HepG2 (cell line): Measurements from ENCODE around the gene LENEP. TPM values are rescaled to one million over a fixed set of nuclear protein-coding genes. Genes with fewer than 3 reads are reported as not detected.

ENCODE experiments used
- ATF7-NPFF ChIP-seq: sonication (generic); formaldehyde crosslinking; IDR thresholded peaks from 2 replicates; pipeline ENCODE4 v1.8.1; 2023; ENCODE audit warnings: mild to moderate bottlenecking, low read depth, missing genetic modification reagents, moderate library complexity
- HMG20A ChIP-seq: IDR thresholded peaks from 2 replicates; pipeline ENCODE4 v1.6.1; 2016; ENCODE audit warnings: borderline replicate concordance
- IRX3 ChIP-seq: sonication (generic); formaldehyde crosslinking; IDR thresholded peaks from 2 replicates; pipeline ENCODE4 v1.8.1; 2023; ENCODE audit warnings: mild to moderate bottlenecking, low read depth, missing genetic modification reagents, borderline replicate concordance
- KIAA2018 ChIP-seq: sonication (generic); formaldehyde crosslinking; IDR thresholded peaks from 2 replicates; pipeline ENCODE4 v1.5.0; 2020; ENCODE audit warnings: mild to moderate bottlenecking, missing genetic modification reagents, borderline replicate concordance
- MAFK ChIP-seq, 2 experiments: IDR thresholded peaks in 1 of 2; conservative IDR thresholded peaks in 1 of 2; 2 replicates each; pipeline ENCODE4 v1.6.1; 2011; ENCODE audit warnings: improper control_type of control experiment in 2 of 2, low read length in 2 of 2
- MLXIP ChIP-seq: sonication (generic); formaldehyde crosslinking; IDR thresholded peaks from 2 replicates; pipeline ENCODE4 v1.9.0; 2021; ENCODE audit warnings: missing genetic modification reagents, borderline replicate concordance
- MXI1 ChIP-seq: IDR thresholded peaks from 3 replicates; pipeline ENCODE4 v1.6.1; 2012; ENCODE audit warnings: low read depth, low read length, inconsistent platforms, borderline replicate concordance
- NBN ChIP-seq: fragments of 450-650 bp; conservative IDR thresholded peaks from 2 replicates; pipeline ENCODE4 v1.6.1; 2017
- PCBP1 ChIP-seq: fragments of 200-400 bp; formaldehyde crosslinking; IDR thresholded peaks from 2 replicates; pipeline ENCODE4 v1.6.1; 2017; ENCODE audit warnings: mild to moderate bottlenecking, low read depth, low read length, borderline replicate concordance
- SNAPC2 ChIP-seq: sonication (generic); formaldehyde crosslinking; IDR thresholded peaks from 2 replicates; pipeline ENCODE4 v1.8.1; 2022; ENCODE audit warnings: mild to moderate bottlenecking, missing genetic modification reagents
- SOX13 ChIP-seq, 3 experiments: fragments of 450-650 bp in 1 of 3; sonication (generic) in 1 of 3; formaldehyde crosslinking in 1 of 3; IDR thresholded peaks in 2 of 3; conservative IDR thresholded peaks in 1 of 3; 2 replicates each; pipeline versions ENCODE4 v1.5.0 to v1.6.1; 2016 to 2020; ENCODE audit warnings: antibody characterized with exemption in 1 of 3, mild to moderate bottlenecking in 1 of 3, missing compliant biosample characterization in 1 of 3, missing genetic modification reagents in 1 of 3, moderate library complexity in 1 of 3
- ZNF136 ChIP-seq: sonication (generic); formaldehyde crosslinking; IDR thresholded peaks from 2 replicates; pipeline ENCODE4 v1.8.1; 2022; ENCODE audit warnings: low read depth, mild to moderate bottlenecking, moderate library complexity, missing genetic modification reagents
- ZNF143 ChIP-seq: sonication (generic); formaldehyde crosslinking; IDR thresholded peaks from 2 replicates; pipeline ENCODE4 v1.4.0; 2020; ENCODE audit warnings: missing genetic modification reagents
- ZNF18 ChIP-seq: sonication (generic); formaldehyde crosslinking; IDR thresholded peaks from 2 replicates; pipeline ENCODE4 v1.8.0; 2022; ENCODE audit warnings: mild to moderate bottlenecking, missing genetic modification reagents; ENCODE audit not compliant: insufficient replicate concordance
- polyA plus RNA-seq, 8 experiments: library from polyadenylated mRNA; depleted of rRNA in 3 of 8; stranded (reverse) in 7 of 8; unstranded in 1 of 8; fragments of >200 nt; fragmentation: Illumina TruSeq in 4 of 8; extraction: Trizol in 4 of 8; gene quantifications; 2 replicates each; pipeline versions ENCODE4 v1.2.1 to v1.2.3, GENCODE V29; 2011 to 2016; ENCODE audit warnings: low read depth in 4 of 8, missing spikeins in 1 of 8, mixed read lengths in 1 of 8; ENCODE audit not compliant: insufficient read depth in 1 of 8
- total RNA-seq, 5 experiments: library from RNA; depleted of rRNA; stranded (reverse); fragments of >200 nt; fragmentation: Illumina TruSeq; extraction: Trizol; gene quantifications; 2 replicates each; pipeline ENCODE4 v1.2.3, GENCODE V29; 2016; ENCODE audit warnings: low read depth in 1 of 5

The LENEP gene
- total and polyA plus RNA-seq, 2 of the 13 experiments (the other 11 are each of a cell fraction or from before 2014, with no cell fraction given): 0.29 TPM; not detected in 1

GRCh38 chr1:154961207-154962155 is 31.9 kb upstream of the LENEP start, which contains the start of gene PYGO2 (continued):
- TF ChIP-seq ZNF143 (CRISPR knock-in tag) (0 out of 2 replicates have a peak, but pooled peaks have one; percentile 43), IRX3 (CRISPR knock-in tag) (no peak; the same call in 1 of the 2 replicates), ZNF136 (no peak), SOX13 (IDR thresholded peaks at IDR 0.05) (no peak), SOX13 (CRISPR knock-in tag; conservative IDR thresholded peaks at IDR 0.05 in 1 of 2, IDR thresholded peaks at IDR 0.05 in 1 of 2) (peak in 1 of 2 experiments; percentile 3; a peak in 1 of 4 replicates), MXI1 (0 out of 3 replicates have a peak, but pooled peaks have one; percentile 61), HMG20A (no peak), ATF7-NPFF (CRISPR knock-in tag) (no peak), NBN (no peak), KIAA2018 (CRISPR knock-in tag) (no peak), MLXIP (CRISPR knock-in tag) (no peak), PCBP1 (no peak), SNAPC2 (CRISPR knock-in tag) (peak; percentile 60; the same call in 1 of the 2 replicates), MAFK (conservative IDR thresholded peaks at IDR 0.05 in 1 of 2, IDR thresholded peaks at IDR 0.05 in 1 of 2; ENCODE audit: low read length in 2 of 2) (no peak), ZNF18 (CRISPR knock-in tag) (peak; percentile 81)
